GM18517 (cell line): ENCODE results near the gene GNAO1.

Source experiments
- ATAC-seq: cut with Tn5 transposase; IDR thresholded peaks from one replicate; pipeline ENCODE4 v1.9.1; 2021; ENCODE audit warnings: mild to moderate bottlenecking, moderate library complexity; ENCODE audit not compliant: unreplicated experiment

GNAO1 gene

DNA sequence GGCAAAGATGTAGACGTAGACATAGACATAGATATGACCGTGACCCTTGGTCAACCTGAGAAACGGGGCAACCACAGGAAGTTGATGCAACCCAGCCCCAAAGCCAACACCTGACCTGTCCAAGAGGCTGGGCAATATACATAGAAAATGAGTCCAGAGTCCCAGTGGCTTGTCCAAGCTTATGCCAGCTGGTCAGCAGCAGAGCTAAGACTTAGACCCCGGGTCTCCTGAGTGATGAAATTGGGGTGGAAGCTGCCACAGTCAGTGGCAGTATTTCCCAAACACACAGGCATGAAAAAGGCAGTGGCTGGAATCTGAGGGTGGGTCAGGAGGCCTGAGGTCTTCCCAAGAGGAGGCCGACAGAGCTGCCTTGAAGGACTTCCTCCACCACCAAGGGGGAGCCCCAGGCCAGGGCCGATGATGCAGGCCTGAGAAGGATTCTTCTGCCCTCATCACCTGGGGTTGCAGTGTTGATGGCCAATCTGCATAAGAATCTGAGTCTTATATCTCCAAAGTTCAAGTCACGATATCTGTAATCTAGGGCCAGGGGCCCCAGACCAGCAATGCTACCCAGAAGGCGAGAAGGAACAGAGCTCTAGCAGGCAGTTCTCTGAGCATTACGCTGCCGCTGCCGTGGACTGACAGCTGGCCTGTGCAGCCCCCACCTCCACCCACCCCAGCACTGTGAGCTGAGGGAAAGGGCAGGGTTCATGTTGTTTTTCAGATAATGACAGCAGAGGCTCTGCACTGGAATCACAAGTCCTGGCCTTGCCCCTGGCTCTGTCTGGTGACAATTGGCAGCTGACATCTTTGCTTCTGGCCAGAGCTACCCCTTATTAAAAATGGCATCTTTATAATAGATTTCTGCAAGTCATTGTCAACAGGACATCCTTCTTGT, 72.7 kb downstream of the GNAO1 start:
- no peak for ATAC-seq

DNA sequence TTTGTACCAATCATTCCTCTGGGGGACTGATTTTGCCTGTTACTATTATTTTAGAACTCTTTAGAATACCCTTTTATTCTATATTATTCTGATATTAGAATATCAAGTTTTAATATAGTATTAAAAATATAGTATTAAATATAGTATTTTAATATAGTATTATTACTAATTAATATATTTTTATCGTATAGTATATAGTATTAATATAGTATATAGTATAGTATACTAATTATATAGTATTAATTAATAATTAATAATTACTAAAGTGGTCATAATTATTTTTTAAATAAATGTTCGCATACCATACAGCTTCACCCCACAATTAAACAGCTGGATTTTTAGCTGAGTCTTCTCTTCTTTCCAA, 73.3 kb downstream of the GNAO1 start:
- no peak for ATAC-seq

DNA sequence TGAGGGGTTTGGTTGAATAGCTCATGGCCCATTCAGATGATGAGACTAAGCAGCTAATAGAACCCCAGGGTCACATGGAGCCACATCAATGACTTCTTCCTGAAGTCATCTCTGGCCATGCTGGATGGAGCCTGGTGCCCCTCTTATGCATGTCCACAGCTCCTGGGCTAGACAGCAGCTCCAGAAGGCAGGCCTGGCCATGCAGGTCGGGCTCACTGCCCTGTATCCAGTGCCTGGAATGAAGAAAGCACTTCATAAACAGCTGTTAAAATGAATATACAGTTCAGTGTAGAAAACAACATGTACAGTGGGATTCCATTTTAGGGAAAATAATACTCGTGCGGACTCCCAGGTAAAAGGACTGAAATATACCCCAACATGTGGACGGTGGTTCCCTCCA, 73.9 kb downstream of the GNAO1 start:
- ATAC-seq: no peak

DNA sequence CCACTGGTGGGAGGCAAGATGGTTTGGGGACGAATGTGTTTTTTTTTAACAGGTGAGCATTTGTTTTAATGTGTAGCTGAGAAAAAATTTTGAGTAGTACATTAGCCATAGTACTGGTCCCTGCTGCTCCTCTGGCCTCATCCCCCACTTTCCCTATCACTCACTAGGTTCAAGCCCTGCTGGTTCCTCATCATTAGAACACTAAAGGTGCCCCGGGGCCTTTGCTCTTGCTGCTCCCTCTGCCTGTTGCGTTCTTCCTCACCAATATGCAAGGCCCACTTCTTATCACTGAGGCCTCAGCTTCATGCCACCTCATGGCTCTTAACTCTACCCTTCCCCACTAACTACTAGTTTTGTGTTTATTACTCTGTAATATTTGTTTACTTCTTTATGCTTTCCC, 74.5 kb downstream of the GNAO1 start:
- no peak for ATAC-seq

DNA sequence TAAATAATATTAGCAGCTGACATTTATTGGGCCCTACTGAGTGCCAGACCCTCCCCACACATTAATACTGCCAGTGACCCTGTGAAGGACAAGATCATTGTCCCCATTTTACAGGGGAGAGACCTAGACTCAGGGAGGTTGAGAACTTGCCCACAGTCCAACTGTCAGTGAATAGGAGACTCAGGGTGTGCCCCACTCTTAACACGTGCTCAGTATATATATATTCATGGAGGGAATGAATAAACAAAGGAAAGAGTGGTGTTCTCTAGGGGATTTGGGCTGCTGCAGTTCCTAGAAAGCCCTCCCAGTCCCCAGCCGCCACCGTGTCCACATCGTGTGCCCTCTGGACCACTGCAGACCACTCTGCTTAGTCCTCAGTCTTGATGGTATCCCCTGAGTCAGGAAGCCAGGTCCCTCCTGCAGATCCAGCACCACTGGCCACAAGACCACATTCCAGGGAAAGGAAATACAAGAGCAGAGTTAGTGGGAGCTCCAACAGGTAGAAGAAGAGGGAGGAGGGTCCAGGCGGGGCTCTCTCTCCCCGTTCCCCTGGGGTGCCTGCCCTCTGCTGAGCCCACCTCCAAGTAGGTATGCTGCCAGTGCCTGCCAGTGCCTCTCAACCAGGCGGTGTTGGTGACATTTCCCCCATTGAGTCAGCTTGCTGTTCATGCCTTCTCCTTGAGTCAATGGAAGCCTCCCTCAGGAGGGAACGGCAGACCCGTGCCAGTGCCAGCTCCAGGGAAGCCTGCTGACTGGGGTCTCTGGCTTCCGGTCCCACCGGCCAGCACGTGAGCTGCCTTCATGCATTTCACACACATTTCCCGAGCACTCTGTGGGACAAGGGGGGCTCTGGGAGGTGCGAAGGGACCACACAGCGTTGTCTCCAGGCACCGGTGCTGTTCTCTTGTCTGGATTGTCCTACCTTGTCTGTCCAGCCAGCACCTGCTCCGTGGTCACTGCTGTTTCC, 75.6 kb downstream of the GNAO1 start:
- ATAC-seq: no peak

DNA sequence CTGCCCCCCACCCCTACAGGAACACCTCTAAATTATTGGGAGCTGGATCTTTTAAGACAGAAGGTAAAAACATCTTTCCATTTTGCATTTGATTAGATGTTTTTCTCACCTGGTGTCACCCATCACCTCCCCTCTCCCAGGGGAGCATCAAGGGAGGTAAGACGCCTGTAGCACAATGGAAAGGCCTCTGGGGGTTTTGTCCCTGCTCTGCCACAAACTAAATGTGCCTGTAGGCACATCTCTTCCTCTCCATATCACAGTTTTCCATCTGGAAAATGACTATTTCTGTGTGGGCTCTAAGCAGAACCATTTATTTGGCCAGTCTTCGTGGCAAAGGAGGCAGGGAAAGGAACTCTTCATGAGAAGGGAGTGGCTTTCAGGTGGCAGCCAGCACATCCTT, 76.6 kb downstream of the GNAO1 start:
- ATAC-seq: no peak

DNA sequence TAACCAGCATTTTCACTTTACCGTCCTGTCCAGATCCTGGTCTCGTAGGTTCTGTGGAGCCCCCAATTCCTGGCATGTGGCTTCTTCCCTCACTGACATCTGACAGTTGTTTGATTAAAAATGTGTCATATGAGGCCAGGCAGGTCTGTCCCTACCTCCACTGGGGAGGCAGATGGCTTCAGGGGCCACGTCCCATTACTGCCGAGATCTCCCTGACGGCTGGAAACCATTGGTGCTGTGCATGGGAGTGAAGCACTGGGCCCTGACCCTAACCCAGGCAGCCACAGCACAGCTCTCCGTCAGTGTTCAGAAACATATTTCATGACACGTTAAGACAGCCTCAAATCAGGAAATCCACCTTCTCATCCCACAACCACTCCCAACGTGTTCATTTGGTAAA, 77.5 kb downstream of the GNAO1 start:
- no peak for ATAC-seq

DNA sequence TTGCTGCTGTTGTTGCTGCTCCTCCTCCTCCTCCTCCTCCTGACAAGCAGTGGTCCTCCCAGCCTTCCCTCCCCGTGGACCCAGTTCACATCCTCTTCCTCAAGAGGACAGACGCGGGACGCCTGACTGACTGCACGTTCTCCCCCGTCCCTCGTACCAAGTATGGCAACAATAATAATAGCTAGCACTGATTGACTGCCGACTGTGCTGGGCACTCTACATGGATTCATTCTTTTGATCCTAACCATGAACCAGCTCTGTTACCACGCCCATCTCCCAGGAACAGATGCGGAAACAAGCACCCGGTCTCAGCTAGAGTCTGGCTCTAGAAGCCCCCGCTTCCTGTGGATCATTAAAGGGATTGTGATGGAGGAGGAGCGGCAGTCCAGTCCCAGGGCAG, 78.0 kb downstream of the GNAO1 start:
- ATAC-seq: no peak

DNA sequence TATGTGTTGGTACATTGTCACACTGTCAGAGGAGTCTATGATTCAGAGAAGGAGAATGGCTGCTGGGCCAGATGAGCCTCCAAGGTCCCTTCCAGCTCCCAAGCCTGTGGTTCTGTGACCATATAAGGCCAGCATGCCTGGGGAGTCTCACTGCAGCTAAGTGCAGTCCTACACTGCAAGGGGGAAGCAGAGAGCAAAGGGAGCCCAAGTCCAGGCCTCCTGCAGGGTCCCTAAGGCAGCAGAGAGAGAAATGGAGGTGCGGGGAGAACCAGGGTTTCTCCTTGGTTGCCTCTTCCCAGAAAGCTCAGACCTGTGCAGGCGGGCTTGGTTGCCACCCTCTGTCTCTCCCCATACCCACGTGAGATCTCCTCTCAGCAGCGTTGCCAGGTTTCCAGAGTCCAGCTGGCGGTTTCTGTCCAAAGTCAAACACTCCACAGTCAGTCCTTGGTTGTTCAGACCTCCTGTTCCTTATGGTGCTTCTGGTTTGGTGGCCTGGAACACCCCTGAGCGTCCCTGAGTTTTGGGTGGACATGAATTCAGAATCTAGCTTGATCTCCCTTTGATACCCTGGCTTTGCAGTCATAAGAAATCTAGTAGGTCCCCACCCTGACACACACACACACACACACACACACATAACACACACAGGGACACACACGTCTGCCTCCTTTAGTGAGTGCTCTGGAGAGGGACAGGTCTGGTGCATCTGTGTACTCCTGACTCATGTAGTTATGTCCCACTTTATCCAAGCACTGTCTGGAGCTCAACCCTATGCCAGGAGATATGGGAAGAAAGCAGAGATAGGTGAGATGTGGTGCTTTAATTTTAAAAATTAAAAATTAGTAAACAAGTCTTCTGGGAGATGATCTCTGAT, 78.8 kb downstream of the GNAO1 start:
- ATAC-seq: no peak

DNA sequence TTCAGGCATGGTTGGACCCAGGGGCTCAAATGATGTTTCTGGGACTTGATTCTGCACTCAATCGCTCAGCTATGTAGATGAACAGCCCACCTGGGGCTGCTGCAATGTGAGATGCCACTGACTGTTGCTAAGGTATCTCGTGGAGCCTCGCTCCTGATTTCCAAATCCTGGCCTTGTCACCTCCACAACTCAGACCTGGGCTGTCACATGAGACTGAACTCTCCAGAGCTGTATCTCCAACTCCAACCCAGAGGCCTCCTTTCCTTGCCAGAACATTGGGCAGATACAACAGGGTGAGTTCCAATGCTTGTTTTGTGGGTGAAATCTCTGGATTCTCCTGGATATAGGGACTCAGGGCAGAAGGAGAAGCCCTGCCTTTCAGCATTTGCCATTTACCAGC, 79.5 kb downstream of the GNAO1 start:
- no peak for ATAC-seq

DNA sequence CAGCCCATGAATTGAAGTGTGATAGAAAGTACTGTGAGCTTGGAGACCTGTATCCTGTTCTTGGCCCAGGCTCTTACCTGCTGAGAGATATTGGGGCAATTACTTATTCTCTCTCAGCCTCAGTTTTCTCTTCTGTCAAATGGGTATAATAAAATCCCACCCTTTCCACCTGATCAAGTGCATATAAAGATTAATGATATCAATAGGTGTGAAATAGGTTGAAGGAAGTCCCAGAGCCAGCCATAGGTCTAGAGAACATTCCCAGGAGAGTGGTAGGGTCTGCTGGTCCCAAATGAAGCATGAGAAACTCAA, 81.2 kb downstream of the GNAO1 start:
- no peak for ATAC-seq

DNA sequence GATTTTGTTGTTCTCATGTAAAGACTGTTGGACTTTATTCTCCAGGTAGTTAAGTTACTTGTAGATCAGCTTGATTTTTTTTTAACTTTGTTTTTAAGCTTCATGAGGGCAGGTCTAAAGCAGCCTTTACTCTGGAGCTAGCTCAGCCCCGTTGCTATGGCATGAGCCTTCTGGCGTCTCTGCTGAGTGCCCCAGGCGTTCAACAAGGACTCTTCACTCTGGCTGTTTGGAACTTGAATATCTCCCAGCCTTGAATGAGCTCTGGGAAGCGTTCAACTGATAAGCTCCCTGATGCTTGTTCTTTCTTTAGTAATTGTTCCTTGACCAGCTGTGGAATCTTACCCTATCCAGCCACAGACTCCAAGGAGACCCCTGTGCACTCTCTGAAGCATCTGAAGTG, 82.3 kb downstream of the GNAO1 start:
- no peak for ATAC-seq

DNA sequence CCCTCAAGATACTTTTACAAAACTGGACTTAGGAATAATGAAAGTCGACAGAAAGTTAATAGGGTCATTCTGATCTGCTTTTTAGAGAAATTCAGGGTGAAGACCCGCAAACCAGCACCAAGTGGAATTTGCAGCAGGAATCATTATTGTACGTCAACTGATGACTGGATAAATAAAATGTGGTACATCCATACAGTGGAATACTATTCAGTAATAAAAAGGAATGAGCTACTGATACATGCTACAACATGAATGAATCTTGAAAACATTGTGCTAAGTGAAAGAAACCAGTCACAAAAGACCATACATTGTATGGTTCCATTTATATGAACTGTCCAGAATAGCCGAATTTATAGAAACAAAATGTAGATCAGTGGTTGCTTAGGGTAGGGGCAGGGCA, 83.1 kb downstream of the GNAO1 start:
- no peak for ATAC-seq

DNA sequence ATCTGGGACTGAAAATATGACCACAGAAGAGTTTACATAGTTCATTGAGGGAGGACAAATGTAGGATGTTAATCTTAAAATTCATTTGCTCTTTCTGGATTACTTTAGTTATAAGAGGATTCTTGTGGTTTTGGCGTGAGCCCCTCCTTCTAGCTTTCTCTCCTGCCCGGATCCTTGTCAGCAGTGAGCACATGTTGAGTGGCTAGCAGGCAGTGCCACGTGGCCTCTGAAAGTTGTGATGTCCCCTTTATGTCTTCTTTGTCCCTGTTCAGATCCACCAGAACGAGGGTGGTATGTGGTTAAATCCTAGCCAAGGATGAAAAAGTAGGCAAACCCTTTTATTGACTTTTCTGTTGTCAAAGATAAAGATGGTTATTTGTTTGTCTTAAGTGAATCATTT, 83.8 kb downstream of the GNAO1 start:
- ATAC-seq: no peak

DNA sequence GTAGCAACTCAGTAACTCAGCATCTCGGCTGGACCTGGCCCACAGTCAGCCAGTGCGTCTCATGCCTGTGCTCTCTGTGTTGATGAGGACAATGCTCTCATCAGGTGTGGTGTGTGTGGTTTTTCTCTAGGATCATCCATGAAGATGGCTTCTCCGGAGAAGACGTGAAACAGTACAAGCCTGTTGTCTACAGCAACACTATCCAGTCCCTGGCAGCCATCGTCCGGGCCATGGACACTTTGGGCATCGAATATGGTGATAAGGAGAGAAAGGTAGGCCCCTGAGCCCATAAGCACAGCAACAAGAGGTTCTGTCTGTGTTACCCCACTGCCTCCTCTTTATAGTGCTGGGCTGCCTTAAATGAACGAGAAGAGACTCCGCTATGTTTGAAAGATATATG, 84.5 kb downstream of the GNAO1 start:
- no peak for ATAC-seq

DNA sequence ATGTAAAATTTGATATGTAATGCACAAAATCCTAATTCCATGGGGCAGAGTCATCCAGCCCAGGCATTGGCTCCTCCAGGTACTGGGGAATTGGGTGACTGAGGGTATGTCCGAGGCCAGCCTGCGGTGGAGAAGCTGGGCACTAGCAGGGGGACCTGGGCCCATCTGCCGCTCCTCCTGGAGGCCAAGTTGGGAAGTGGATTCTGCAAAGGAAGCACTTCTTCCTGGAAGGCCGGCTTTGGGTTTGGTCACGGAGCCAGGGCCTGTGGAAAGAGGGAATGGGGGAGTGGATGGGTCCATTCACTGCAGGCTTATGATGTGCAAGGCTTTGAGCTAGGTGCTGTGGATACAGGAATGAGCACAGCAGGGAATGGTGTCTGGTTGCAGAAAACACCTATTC, 85.8 kb downstream of the GNAO1 start:
- ATAC-seq: no peak

DNA sequence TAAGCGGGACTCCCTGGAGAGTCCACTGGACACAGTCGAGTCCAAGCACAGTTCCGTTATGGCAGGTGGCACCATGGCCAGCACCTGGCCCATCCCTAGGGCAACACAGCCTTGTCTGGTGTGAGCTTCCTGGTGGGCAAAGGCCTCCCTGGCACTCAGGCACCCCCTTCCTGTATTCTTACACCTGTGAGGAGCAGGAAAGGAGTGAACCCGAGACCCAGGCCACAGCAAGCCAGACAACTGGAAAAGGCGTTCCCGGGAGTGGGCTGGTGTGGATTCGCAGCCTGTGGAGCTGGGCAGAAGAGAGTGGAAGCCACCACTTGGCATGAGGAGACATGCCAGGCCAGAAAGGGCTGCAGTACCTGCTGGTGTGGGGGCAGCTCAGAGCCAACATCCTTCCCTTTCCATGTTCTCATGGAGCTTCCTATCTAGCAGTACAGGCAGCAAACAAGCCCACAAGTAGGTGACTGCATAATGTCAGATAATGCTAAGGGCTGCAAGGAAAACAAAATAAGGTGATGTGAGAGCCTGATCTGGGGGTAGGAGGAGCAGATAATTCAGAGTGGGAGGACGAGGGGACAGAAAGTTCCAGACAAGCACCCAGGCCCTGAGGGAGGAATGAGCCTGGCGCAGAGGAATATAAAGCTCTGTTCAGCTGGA, 87.0 kb downstream of the GNAO1 start:
- no peak for ATAC-seq

DNA sequence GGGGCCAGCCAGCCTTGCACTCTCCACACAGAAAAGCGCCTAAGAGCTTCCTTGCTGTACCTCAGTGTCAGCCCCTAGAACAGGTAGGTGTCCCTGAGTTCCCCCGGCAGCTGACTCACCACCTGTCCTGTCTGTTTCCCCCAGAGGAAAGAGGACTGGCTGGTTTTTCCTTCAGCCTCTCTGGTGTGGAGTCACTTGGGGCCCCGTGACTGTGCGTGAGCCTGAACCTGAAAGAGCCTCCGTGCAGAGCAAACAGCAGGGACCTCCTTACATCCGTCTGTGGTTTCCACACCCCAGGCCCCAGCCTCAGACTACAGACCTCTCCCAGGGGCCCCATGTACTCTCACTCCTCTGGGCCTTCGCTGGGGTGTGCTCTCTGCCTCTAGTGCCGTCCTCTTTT, 87.8 kb downstream of the GNAO1 start:
- ATAC-seq: no peak

DNA sequence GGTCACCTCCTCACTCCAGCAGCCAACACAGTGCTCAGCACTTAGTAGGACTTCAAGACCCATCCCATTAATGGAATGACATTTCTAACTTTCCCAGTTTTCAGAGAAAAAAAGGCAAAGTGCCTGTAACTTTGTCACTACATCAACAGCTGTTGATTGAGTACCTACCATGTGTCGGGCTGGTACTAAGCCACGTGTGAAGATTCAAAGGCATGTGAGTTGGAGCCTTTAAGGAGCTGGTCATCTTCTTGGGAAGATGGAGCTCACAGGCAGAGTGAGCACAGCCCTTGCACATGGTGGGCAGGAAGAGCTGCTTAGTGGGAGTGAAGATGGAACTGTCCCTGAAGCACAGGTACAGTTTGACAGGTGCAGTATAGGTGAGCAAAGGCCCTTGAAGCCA, 88.6 kb downstream of the GNAO1 start:
- no peak for ATAC-seq

DNA sequence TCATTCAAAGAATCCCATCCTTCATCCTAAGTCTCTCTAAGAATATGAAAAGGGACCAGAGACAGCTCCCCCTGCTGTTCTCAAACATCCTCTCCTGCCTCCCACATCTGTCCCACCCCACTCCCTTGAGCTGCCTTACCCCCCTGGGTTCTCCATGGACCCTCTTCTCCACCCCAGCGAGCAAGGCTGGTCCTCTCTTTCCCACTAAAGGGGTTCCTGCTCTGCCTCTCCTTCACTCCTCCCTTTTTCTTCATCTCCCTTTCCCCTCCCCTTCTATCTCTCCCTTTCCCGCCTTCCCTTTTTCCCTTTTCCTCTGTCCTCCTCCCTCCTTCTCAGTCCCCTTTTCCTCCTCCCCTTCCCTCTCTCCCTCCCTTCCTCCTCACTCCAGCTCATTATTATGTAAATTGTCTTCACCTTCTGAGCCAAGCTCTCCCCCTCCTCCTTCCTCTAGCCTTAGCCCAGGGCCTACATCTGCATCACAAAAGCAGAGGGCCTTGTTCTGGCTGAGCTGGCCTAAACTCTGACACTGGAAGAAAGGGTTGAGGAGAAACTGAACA, 90.0 kb downstream of the GNAO1 start:
- no peak for ATAC-seq
